ENCODE results near the gene WWOX.

GRCh38 chr16:78227855-78228254, 128.4 kb downstream of the WWOX start:
- no peak for TF ChIP-seq POLR2A (IDR thresholded peaks at IDR 0.05)
- TF ChIP-seq, protein P1, sequence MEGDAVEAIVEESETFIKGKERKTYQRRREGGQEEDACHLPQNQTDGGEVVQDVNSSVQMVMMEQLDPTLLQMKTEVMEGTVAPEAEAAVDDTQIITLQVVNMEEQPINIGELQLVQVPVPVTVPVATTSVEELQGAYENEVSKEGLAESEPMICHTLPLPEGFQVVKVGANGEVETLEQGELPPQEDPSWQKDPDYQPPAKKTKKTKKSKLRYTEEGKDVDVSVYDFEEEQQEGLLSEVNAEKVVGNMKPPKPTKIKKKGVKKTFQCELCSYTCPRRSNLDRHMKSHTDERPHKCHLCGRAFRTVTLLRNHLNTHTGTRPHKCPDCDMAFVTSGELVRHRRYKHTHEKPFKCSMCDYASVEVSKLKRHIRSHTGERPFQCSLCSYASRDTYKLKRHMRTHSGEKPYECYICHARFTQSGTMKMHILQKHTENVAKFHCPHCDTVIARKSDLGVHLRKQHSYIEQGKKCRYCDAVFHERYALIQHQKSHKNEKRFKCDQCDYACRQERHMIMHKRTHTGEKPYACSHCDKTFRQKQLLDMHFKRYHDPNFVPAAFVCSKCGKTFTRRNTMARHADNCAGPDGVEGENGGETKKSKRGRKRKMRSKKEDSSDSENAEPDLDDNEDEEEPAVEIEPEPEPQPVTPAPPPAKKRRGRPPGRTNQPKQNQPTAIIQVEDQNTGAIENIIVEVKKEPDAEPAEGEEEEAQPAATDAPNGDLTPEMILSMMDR (IDR thresholded peaks at IDR 0.05), result no peak
